SU-DHL-6 (cell line): ENCODE results near the gene CREB3L4.

ENCODE experiments used
- CTCF ChIP-seq: fragments of 200-600 bp; sonication (generic); IDR thresholded peaks from one replicate; pipeline ENCODE4 v1.5.1; 2017; ENCODE audit warnings: antibody characterized with exemption, mild to moderate bottlenecking, low read length, moderate library complexity; ENCODE audit not compliant: insufficient read depth, poor library complexity, severe bottlenecking
- EZH2phosphoT487 ChIP-seq: fragments of 200-600 bp; sonication (generic), shearing (Covaris generic); conservative IDR thresholded peaks from 2 replicates; pipeline ENCODE4 v1.6.1; 2018; ENCODE audit warnings: mild to moderate bottlenecking, antibody characterized with exemption, low read length, moderate library complexity, mixed read lengths

- no peak for TF ChIP-seq CTCF
- no peak for TF ChIP-seq EZH2phosphoT487
Measured at GRCh38 chr1:153929981-153930948, 37.4 kb upstream of the CREB3L4 start.
